ENCODE data around the gene SHC1. TPM values are rescaled to one million over a fixed set of nuclear protein-coding genes. Genes with fewer than 3 reads are reported as not detected.
A peak's percentile ranks its signal among the peaks of the same experiment; 100 is the strongest.

Gene SHC1
- 100 to 1,000 TPM in 1 of 2 donors, 10 to 100 TPM in 1; 98.3 to 104 TPM for total RNA-seq

GRCh38 chr1:154970631-154971340 lies at the start of gene SHC1:
Gene SHC1 (minus strand): TSS chr1:154970747. CDS start chr1:154970526, 221 bp downstream.
- H3K4me1 ChIP-seq = peaks cover 21% of the 10 kb centered on the region
- intact Hi-C loops (cut with DNase I) = no loop called here
- no peak for TF ChIP-seq CTCF (IDR thresholded peaks at IDR 0.05)
- DNase-seq = peak; percentile 87
- H3K27me3 ChIP-seq = no peaks in the 10 kb centered on the region
- H3K27ac ChIP-seq = peak within 1 kb of the TSS; percentile 96
- H3K9ac ChIP-seq (ENCODE audit: low read depth in 2 of 2, low read length in 2 of 2) = peak within 1 kb of the TSS; percentile 62 to 67
- peaks cover 11% of the 10 kb centered on the region for H3K36me3 ChIP-seq
- no peaks in the 10 kb centered on the region for H3K9me3 ChIP-seq
- peak within 1 kb of the TSS; percentile 28 for H3K4me3 ChIP-seq

GRCh38 chr1:155019377-155020245 lies 49.1 kb upstream of the SHC1 start:
- intact Hi-C loops (cut with DNase I) = no loop called here

GRCh38 chr1:155018617-155019348 lies 48.2 kb upstream of the SHC1 start:
- Histone ChIP-seq H3K27ac (no peak overlapping the region), H3K9ac (ENCODE audit: low read depth in 2 of 2, low read length in 2 of 2) (peak overlapping the region in 1 of 2 donors; percentile 2), H3K4me3 (no peak overlapping the region), H3K27me3 (no peaks in the 10 kb centered on the region), H3K36me3 (peaks cover 13% of the 10 kb centered on the region), H3K9me3 (no peaks in the 10 kb centered on the region), H3K4me1 (peaks cover 16% of the 10 kb centered on the region)
- DNase-seq = no peak
- no peak for TF ChIP-seq CTCF (IDR thresholded peaks at IDR 0.05)
- intact Hi-C loops (cut with DNase I) = no loop called here

More at GRCh38 chr1:155019377-155020245, 49.1 kb upstream of the SHC1 start:
- Histone ChIP-seq H3K9ac (ENCODE audit: low read depth in 2 of 2, low read length in 2 of 2) (no peak overlapping the region), H3K9me3 (no peaks in the 10 kb centered on the region), H3K4me3 (no peak overlapping the region), H3K27ac (no peak overlapping the region), H3K4me1 (peaks cover 16% of the 10 kb centered on the region), H3K36me3 (peaks cover 7% of the 10 kb centered on the region), H3K27me3 (no peaks in the 10 kb centered on the region)
- no peak for DNase-seq
- TF ChIP-seq CTCF (IDR thresholded peaks at IDR 0.05) = no peak

GRCh38 chr1:155017946-155018316 lies 47.4 kb upstream of the SHC1 start:
- Histone ChIP-seq H3K9ac (ENCODE audit: low read depth in 2 of 2, low read length in 2 of 2) (peak overlapping the region; percentile 83 to 86), H3K27ac (peak overlapping the region; percentile 80)
- intact Hi-C loops (cut with DNase I) = no loop called here

More at GRCh38 chr1:155017946-155018316, 47.4 kb upstream of the SHC1 start:
- Histone ChIP-seq H3K4me1 (peaks cover 25% of the 10 kb centered on the region), H3K4me3 (peak overlapping the region; percentile 37), H3K9me3 (no peaks in the 10 kb centered on the region), H3K36me3 (peaks cover 13% of the 10 kb centered on the region), H3K27me3 (no peaks in the 10 kb centered on the region)
- DNase-seq = no peak
- no peak for TF ChIP-seq CTCF (IDR thresholded peaks at IDR 0.05)

All from colonic mucosa (tissue), 4 donors.